Breast epithelium (tissue), 3 donors: Measurements from ENCODE around the gene KDM5B.

ENCODE experiments used
- POLR2AphosphoS5 ChIP-seq, 3 donors: sonication (generic); formaldehyde crosslinking; IDR thresholded peaks; one replicate each; pipeline ENCODE4 v1.6.1; 2017; ENCODE audit warnings: antibody characterized with exemption in 3 of 3
- TF ChIP-seq, protein P1 (sequence below), 3 donors: fragments of 450-650 bp; IDR thresholded peaks; one replicate each; pipeline ENCODE4 v1.5.1; 2016 to 2017; ENCODE audit warnings: antibody characterized with exemption in 3 of 3, mild to moderate bottlenecking in 3 of 3, moderate library complexity in 3 of 3

DNA sequence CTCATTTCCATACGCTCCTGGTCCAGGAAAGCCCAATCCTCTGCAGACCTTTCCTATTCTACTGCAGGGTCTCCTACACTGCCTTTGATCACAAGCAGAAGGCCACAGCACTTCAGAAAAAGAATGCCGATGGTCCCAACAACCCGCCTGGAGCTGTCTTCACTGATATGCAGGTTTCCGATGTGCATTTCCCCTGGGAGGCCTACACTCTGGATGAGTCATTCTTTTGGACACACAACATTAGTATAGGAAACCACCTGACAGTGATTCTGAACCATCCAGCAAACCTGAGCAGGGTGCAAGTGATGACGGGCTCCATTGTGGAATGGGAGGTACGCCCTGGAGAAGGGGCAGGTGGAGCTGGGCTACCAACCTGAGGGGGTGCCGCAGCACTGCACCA, 17.5 kb upstream of the KDM5B start:
- TF ChIP-seq, protein P1, sequence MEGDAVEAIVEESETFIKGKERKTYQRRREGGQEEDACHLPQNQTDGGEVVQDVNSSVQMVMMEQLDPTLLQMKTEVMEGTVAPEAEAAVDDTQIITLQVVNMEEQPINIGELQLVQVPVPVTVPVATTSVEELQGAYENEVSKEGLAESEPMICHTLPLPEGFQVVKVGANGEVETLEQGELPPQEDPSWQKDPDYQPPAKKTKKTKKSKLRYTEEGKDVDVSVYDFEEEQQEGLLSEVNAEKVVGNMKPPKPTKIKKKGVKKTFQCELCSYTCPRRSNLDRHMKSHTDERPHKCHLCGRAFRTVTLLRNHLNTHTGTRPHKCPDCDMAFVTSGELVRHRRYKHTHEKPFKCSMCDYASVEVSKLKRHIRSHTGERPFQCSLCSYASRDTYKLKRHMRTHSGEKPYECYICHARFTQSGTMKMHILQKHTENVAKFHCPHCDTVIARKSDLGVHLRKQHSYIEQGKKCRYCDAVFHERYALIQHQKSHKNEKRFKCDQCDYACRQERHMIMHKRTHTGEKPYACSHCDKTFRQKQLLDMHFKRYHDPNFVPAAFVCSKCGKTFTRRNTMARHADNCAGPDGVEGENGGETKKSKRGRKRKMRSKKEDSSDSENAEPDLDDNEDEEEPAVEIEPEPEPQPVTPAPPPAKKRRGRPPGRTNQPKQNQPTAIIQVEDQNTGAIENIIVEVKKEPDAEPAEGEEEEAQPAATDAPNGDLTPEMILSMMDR (IDR thresholded peaks at IDR 0.05), result no peak
- TF ChIP-seq POLR2AphosphoS5 (IDR thresholded peaks at IDR 0.05), result no peak
